COR-L47 (cell line): ENCODE data around the gene ADAM11.
A peak's percentile ranks its signal among the peaks of the same experiment; 100 is the strongest.

ENCODE experiments used
- DNase-seq: peaks from one replicate; lab custom pipeline; 2025; lab: John Stamatoyannopoulos, UW

ADAM11 gene

GRCh38 chr17:44775838-44776621 lies 17.2 kb downstream of the ADAM11 start:
- DNase-seq, result peak; percentile 47

- no peak for DNase-seq
Measured at GRCh38 chr17:44776628-44777393, 18.0 kb downstream of the ADAM11 start.

- DNase-seq, result no peak
Measured at GRCh38 chr17:44777394-44778348, 18.9 kb downstream of the ADAM11 start.

DNA sequence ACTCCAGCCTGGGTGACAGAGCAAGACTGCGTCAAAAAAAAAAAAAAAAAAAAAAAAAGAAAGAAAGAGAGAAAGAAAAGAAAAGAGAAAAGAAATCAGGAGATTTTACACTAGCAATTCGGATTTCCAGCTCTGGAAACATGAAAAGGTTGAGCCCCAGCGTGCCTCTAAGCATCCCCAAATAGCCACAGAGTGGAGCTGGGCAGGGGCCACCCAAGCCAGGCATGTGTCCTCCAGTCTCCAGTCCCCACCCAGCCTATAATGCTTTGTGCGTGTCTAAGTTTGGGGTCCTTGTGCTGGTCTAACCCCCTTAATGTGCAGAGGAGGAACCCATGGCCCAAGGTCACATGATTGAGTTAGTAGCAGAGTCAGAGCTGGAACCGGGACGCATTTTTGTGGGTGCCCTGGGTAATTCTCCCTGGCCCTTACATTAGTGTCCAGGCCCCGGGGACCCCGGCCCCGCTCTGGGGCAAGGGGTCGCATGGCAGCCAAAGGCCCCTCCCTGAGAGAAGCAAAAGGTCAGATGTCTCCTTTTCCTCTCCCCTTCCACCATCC lies 19.9 kb downstream of the ADAM11 start:
- DNase-seq, result no peak

DNA sequence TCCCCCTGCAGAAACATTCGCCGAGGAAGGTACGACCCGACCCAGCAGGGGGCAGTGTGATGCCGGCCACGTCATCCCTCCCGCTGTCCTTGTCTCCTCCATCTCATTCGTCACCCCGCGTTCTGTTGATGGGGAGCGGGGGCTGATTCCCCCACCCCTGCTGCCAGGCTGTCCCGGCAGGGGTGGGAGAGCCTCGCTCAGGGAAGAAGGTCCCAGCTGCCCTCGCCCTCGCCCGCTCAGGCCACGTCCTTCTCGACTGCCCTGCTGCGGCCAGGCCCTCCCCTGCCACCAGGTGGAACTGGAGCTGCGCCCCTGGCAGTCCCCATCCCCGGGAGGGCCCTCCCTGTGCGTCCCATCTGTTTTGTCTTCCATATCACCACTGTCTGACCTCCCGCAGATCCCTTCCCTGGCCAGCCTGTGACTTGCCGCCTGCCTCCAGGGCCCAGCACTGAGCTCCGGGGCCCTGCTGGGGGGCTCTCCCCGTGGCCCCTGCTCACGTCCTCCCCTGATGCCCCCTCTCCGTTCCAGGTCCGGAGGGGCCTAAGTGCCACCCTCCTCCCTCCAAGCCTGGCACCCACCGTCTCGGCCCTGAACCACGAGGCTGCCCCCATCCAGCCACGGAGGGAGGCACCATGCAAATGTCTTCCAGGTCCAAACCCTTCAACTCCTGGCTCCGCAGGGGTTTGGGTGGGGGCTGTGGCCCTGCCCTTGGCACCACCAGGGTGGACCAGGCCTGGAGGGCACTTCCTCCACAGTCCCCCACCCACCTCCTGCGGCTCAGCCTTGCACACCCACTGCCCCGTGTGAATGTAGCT lies 20.6 kb downstream of the ADAM11 start:
- DNase-seq, result peak; percentile 53

DNA sequence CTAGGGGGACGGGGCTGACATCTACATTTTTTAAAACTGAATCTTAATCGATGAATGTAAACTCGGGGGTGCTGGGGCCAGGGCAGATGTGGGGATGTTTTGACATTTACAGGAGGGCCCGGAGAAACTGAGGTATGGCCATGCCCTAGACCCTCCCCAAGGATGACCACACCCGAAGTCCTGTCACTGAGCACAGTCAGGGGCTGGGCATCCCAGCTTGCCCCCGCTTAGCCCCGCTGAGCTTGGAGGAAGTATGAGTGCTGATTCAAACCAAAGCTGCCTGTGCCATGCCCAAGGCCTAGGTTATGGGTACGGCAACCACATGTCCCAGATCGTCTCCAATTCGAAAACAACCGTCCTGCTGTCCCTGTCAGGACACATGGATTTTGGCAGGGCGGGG lies 21.4 kb downstream of the ADAM11 start:
- DNase-seq, result no peak

GRCh38 chr17:44780845-44781480 lies 22.2 kb downstream of the ADAM11 start:
- DNase-seq, result no peak

GRCh38 chr17:44781551-44782325 lies 22.9 kb downstream of the ADAM11 start:
- DNase-seq, result no peak

DNA sequence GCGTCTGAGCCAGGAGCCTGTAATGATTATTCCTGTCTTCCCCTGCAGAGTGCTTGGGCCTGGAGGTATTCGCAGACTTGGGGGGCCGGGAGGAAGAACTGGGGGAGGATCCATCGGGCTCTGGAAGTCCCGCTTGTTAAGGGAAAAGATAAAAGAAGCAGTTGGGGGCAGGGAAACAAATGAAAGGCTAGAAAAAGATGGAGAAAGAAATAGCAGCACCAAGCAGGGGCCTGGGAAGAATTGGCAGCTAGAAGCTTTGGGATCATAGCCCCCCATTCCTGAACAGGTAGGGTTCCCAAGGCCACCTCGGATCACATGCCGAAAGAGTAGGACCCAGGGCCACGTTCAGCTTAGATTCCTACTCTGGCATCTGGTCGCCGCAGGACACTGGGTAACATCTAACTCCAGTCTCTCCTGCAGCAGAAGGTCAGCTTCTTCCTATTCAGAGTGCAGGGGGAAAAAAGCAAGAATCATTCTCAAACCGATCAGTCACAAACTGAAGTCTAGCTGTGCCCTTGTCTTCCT lies 23.6 kb downstream of the ADAM11 start:
- DNase-seq, result no peak

DNA sequence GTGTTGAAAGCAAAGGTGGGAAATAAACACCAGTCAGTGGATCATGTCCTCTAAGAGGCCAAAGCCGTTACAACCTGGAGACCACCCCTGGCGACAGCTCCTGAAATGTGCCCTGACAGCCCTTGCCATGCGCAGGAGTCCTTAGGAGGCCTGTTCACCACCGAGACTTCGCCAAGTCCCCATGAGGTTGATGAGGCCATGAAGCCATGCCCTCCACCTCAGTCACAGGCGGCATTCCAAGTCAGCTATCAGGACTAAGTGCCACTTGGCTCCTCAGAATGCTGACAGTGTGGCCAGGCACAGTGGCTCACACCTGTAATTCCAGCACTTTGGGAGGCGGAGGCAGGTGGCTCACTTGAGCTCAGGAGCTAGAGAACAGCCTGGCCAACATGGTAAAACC lies 27.1 kb downstream of the ADAM11 start:
- no peak for DNase-seq

DNA sequence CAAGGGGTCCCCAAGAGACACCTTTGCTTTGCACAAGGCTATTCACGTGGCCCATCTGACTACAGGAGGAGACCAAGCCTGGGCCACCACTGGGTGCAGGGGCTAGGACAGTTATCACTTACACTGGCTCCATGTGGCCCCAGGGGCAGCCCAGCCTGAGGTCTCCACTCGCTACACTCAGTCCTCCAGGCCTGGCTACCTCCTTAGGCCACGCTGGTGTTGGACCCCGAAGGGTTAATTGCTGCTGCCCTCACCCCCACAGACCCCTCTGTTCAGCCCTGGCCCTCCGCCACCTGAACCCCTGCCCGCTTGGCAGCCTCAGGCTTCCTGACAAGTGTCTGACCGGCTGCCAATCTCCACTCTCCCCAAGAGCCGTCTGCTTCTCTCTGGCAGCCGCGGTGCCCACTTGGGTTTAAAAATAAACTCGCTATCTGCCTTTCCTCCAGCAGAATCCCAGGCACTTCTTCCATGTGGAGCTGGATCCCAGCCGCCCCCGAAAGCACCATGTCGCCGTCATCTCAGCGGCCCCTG lies 27.8 kb downstream of the ADAM11 start:
- DNase-seq, result no peak

DNA sequence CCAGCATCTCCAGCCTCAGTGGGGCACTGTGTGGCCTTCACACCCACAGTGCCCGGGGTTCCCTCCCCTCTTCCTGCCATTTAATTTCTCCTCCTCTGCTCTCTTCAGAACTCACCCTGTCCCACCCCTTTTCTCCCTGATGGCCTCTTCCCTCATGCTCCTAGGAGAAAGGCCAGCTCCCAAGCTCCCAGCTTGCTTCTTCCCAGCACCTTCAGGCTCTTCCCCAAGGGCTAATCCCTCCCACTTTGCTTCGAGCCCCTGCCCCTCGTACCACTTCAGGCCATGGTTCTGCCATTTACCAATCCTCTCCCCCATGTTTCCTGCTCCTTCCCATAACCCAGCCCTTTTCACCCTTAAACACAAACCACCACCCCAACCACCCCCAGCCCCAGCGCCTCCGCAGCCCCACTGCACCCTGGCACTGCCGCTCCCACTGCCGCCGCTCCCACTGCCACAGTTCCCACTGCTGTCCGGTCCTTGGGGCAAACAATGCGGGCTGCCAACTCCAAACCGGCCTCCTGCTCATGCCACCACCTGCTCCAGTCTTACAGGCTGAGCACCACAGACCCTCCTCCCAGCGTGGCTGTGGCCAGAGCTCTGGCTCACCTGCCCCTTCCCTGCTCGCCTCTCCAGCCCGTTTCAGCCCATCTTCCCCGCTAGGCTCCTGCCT lies 28.6 kb downstream of the ADAM11 start:
- no peak for DNase-seq

DNA sequence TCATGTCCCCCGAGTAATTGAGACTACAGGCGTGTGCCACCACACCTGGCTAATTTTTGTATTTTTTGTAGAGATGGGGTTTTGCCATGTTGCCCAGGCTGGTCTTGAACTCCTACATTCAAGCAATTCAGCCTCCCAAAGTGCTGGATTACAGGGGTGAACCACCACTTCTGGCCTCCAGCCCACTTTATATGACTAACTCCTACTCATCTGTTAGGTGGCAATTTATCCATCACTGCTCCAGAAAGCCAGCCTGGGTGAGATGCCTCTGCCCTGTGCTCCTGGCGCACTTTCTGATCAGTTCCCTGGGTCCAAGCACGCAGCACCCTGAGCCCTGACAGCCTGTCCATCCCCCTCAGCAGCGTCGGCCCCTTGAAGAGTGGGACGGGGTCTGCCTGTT lies 29.4 kb downstream of the ADAM11 start:
- DNase-seq, result no peak

- DNase-seq, result no peak
Measured at GRCh38 chr17:44792276-44792675, 33.5 kb downstream of the ADAM11 start.

GRCh38 chr17:44793885-44794842 lies 35.4 kb downstream of the ADAM11 start:
- no peak for DNase-seq

- DNase-seq, result no peak
Measured at GRCh38 chr17:44794851-44795413, 36.1 kb downstream of the ADAM11 start.

- DNase-seq, result no peak
Measured at GRCh38 chr17:44795421-44795820, 36.6 kb downstream of the ADAM11 start.
